SK-N-SH treated with all-trans-retinoic acid at 6 μM for 48 hours (cell line): ENCODE results near the gene PDCD7.
A peak's percentile ranks its signal among the peaks of the same experiment; 100 is the strongest.

Experiments used
- ATAC-seq: fragments of 200-7000 bp; cut with Tn5 transposase; 3 replicates; pipeline ENCODE4 v1.9.1; 2020; ENCODE audit warnings: mild to moderate bottlenecking, moderate library complexity
- ARNTL ChIP-seq: fragments of 450-650 bp; formaldehyde crosslinking; IDR thresholded peaks from 2 replicates; pipeline ENCODE4 v1.5.0; 2020; ENCODE audit warnings: low read depth, mild to moderate bottlenecking, moderate library complexity, borderline replicate concordance
- BACH2 ChIP-seq: fragments of 250-450 bp; sonication (Bioruptor Pico); IDR thresholded peaks from 2 replicates; pipeline ENCODE4 v1.9.0; 2021; ENCODE audit warnings: mild to moderate bottlenecking, borderline replicate concordance
- CREB5 ChIP-seq: fragments of 250-450 bp; sonication (Bioruptor Pico); IDR thresholded peaks from 2 replicates; pipeline ENCODE4 v1.5.1; 2020; ENCODE audit warnings: low read depth, mild to moderate bottlenecking, moderate library complexity
- CSDC2 ChIP-seq: fragments of 250-450 bp; sonication (Bioruptor Pico); IDR thresholded peaks from 2 replicates; pipeline ENCODE4 v1.5.0; 2020; ENCODE audit warnings: mild to moderate bottlenecking, moderate library complexity
- CSRNP3 ChIP-seq: fragments of 250-450 bp; sonication (Bioruptor Pico); IDR thresholded peaks from 2 replicates; pipeline ENCODE4 v1.5.1; 2021; ENCODE audit warnings: mild to moderate bottlenecking, moderate library complexity
- ESRRG ChIP-seq: fragments of 250-450 bp; sonication (Bioruptor Pico); IDR thresholded peaks from 2 replicates; pipeline ENCODE4 v1.6.1; 2021; ENCODE audit warnings: mild to moderate bottlenecking
- GLIS3 ChIP-seq: fragments of 250-450 bp; sonication (Bioruptor Pico); IDR thresholded peaks from 2 replicates; pipeline ENCODE4 v1.5.0; 2020; ENCODE audit warnings: mild to moderate bottlenecking, moderate library complexity
- ISL1 ChIP-seq: fragments of 250-450 bp; sonication (Bioruptor Pico); IDR thresholded peaks from 2 replicates; pipeline ENCODE4 v2.1.2; 2022; ENCODE audit warnings: mild to moderate bottlenecking, moderate library complexity
- PATZ1 ChIP-seq: fragments of 250-450 bp; sonication (Bioruptor Pico); IDR thresholded peaks from 2 replicates; pipeline ENCODE4 v1.8.0; 2020; ENCODE audit warnings: mild to moderate bottlenecking, moderate library complexity, borderline replicate concordance
- POU6F1 ChIP-seq: fragments of 250-450 bp; sonication (Bioruptor Pico); IDR thresholded peaks from 2 replicates; pipeline ENCODE4 v1.8.0; 2021; ENCODE audit warnings: low read depth, mild to moderate bottlenecking, moderate library complexity, borderline replicate concordance
- PPARA ChIP-seq: fragments of 250-450 bp; sonication (Bioruptor Pico); IDR thresholded peaks from 2 replicates; pipeline ENCODE4 v1.5.0; 2020; ENCODE audit warnings: mild to moderate bottlenecking, borderline replicate concordance
- RARB ChIP-seq: fragments of 250-450 bp; sonication (Bioruptor Pico); IDR thresholded peaks from 2 replicates; pipeline ENCODE4 v1.8.0; 2021; ENCODE audit warnings: mild to moderate bottlenecking, moderate library complexity
- SNAI2 ChIP-seq: fragments of 250-450 bp; sonication (Bioruptor Pico); IDR thresholded peaks from 2 replicates; pipeline ENCODE4 v1.5.0; 2020; ENCODE audit warnings: mild to moderate bottlenecking, moderate library complexity
- TCF4 ChIP-seq: fragments of 250-450 bp; sonication (Bioruptor Pico); IDR thresholded peaks from 2 replicates; pipeline ENCODE4 v1.8.0; 2021; ENCODE audit warnings: mild to moderate bottlenecking, moderate library complexity, borderline replicate concordance
- TSHZ2 ChIP-seq: fragments of 250-450 bp; sonication (Bioruptor Pico); IDR thresholded peaks from 2 replicates; pipeline ENCODE4 v1.5.0; 2020; ENCODE audit warnings: mild to moderate bottlenecking, moderate library complexity
- ZC3H10 ChIP-seq: fragments of 250-450 bp; sonication (Bioruptor Pico); IDR thresholded peaks from 2 replicates; pipeline ENCODE4 v1.5.1; 2021; ENCODE audit warnings: mild to moderate bottlenecking, moderate library complexity
- ZFP3 ChIP-seq: fragments of 250-450 bp; sonication (Bioruptor Pico); IDR thresholded peaks from 2 replicates; pipeline ENCODE4 v1.5.0; 2020; ENCODE audit warnings: mild to moderate bottlenecking, moderate library complexity
- ZFP30 ChIP-seq: fragments of 450-650 bp; formaldehyde crosslinking; IDR thresholded peaks from 2 replicates; pipeline ENCODE4 v1.5.0; 2022; ENCODE audit warnings: mild to moderate bottlenecking, moderate library complexity
- ZNF70 ChIP-seq: fragments of 450-650 bp; formaldehyde crosslinking; IDR thresholded peaks from 2 replicates; pipeline ENCODE4 v1.5.0; 2020; ENCODE audit warnings: mild to moderate bottlenecking, moderate library complexity
- ZNF8 ChIP-seq: fragments of 450-650 bp; formaldehyde crosslinking; IDR thresholded peaks from 2 replicates; pipeline ENCODE4 v1.5.0; 2020; ENCODE audit warnings: mild to moderate bottlenecking, moderate library complexity

Gene PDCD7

GRCh38 chr15:65130941-65131340 is 2.7 kb downstream of the PDCD7 start:
- TF ChIP-seq BACH2 (no peak), ZFP3 (CRISPR knock-in tag) (no peak), ARNTL (no peak), CSRNP3 (CRISPR knock-in tag) (no peak), ZNF70 (no peak), ZC3H10 (CRISPR knock-in tag) (no peak), RARB (CRISPR knock-in tag) (no peak), ISL1 (CRISPR knock-in tag) (no peak), PATZ1 (CRISPR knock-in tag) (no peak), TSHZ2 (CRISPR knock-in tag) (no peak), POU6F1 (CRISPR knock-in tag) (no peak), ZNF8 (CRISPR knock-in tag) (no peak), ESRRG (CRISPR knock-in tag) (no peak), CSDC2 (CRISPR knock-in tag) (no peak), GLIS3 (CRISPR knock-in tag) (no peak), CREB5 (no peak), SNAI2 (CRISPR knock-in tag) (no peak), TCF4 (no peak), PPARA (no peak), ZFP30 (no peak)
- no peak for ATAC-seq

GRCh38 chr15:65115542-65115941 is 18.1 kb downstream of the PDCD7 start:
- peak; percentile 40; the same call in 2 of the 3 replicates for ATAC-seq
- TF ChIP-seq ESRRG (CRISPR knock-in tag) = no peak
- no peak for TF ChIP-seq CSRNP3 (CRISPR knock-in tag)
- TF ChIP-seq, all 23 proteins: peak for 0

GRCh38 chr15:65115086-65115485 is 18.5 kb downstream of the PDCD7 start, which contains the start of gene UBAP1L:
Gene UBAP1L (minus strand): TSS chr15:65115200. CDS start chr15:65106215, 8,985 bp downstream.
- no peak for ATAC-seq
- TF ChIP-seq TSHZ2 (CRISPR knock-in tag) (no peak), RARB (CRISPR knock-in tag) (no peak), ESRRG (CRISPR knock-in tag) (no peak)
